WERI-Rb-1 (cell line): ENCODE measurements around the gene CHTF18.

Experiments
- DNase-seq: peaks from one replicate; pipeline ENCODE4 v3.0.0-alpha.2; 2020
- H3K27ac ChIP-seq: fragments of 250-450 bp; sonication (Bioruptor Pico); 2 replicates; pipeline ENCODE4 v1.5.1; 2020; ENCODE audit warnings: mild to moderate bottlenecking, moderate library complexity
- H3K27me3 ChIP-seq: fragments of 250-450 bp; sonication (Bioruptor Pico); 2 replicates; pipeline ENCODE4 v1.5.1; 2021; ENCODE audit warnings: mild to moderate bottlenecking, low read depth, moderate library complexity; ENCODE audit not compliant: insufficient read depth, severe bottlenecking
- H3K36me3 ChIP-seq: fragments of 250-450 bp; sonication (Bioruptor Pico); 2 replicates; pipeline ENCODE4 v1.5.1; 2020; ENCODE audit warnings: mild to moderate bottlenecking, moderate library complexity
- H3K4me3 ChIP-seq: 2 replicates; pipeline ENCODE4 v1.5.1; 2011; ENCODE audit warnings: low read depth, mild to moderate bottlenecking, control low read depth, low read length
- H3K9me3 ChIP-seq: fragments of 250-450 bp; sonication (Bioruptor Pico); 2 replicates; pipeline ENCODE4 v1.5.1; 2021; ENCODE audit warnings: mild to moderate bottlenecking, moderate library complexity; ENCODE audit not compliant: severe bottlenecking
- CTCF ChIP-seq: IDR thresholded peaks from 2 replicates; pipeline ENCODE4 v1.5.1; 2011; ENCODE audit warnings: low read depth, mild to moderate bottlenecking, control low read depth, inconsistent platforms, low read length

Gene CHTF18

GRCh38 chr16:827513-827912, 39.1 kb downstream of the CHTF18 start:
- H3K27me3 ChIP-seq: no peaks in the 10 kb centered on the region
- no peaks in the 10 kb centered on the region for H3K9me3 ChIP-seq
- no peaks in the 10 kb centered on the region for H3K36me3 ChIP-seq
- H3K4me3 ChIP-seq: no peak overlapping the region
- TF ChIP-seq CTCF: no peak
- H3K27ac ChIP-seq: no peak overlapping the region
- DNase-seq: no peak

GRCh38 chr16:828891-829290, 40.5 kb downstream of the CHTF18 start:
- TF ChIP-seq CTCF: no peak
- Histone ChIP-seq H3K27me3 (no peaks in the 10 kb centered on the region), H3K4me3 (no peak overlapping the region), H3K9me3 (no peaks in the 10 kb centered on the region), H3K36me3 (no peaks in the 10 kb centered on the region), H3K27ac (no peak overlapping the region)
- no peak for DNase-seq

GRCh38 chr16:830107-830870, 41.9 kb downstream of the CHTF18 start:
- DNase-seq: no peak
- Histone ChIP-seq H3K9me3 (peaks cover 5% of the 10 kb centered on the region), H3K4me3 (no peak overlapping the region), H3K36me3 (no peaks in the 10 kb centered on the region), H3K27me3 (no peaks in the 10 kb centered on the region), H3K27ac (no peak overlapping the region)
- no peak for TF ChIP-seq CTCF

GRCh38 chr16:830871-831570, 42.6 kb downstream of the CHTF18 start:
- H3K9me3 ChIP-seq: peaks cover 10% of the 10 kb centered on the region
- DNase-seq: no peak
- H3K27me3 ChIP-seq: no peaks in the 10 kb centered on the region
- H3K27ac ChIP-seq: no peak overlapping the region
- no peak overlapping the region for H3K4me3 ChIP-seq
- TF ChIP-seq CTCF: no peak
- no peaks in the 10 kb centered on the region for H3K36me3 ChIP-seq

GRCh38 chr16:831571-832413, 43.4 kb downstream of the CHTF18 start:
- Histone ChIP-seq H3K4me3 (no peak overlapping the region), H3K9me3 (peaks cover 16% of the 10 kb centered on the region), H3K36me3 (no peaks in the 10 kb centered on the region), H3K27ac (no peak overlapping the region), H3K27me3 (no peaks in the 10 kb centered on the region)
- DNase-seq: no peak
- TF ChIP-seq CTCF: no peak
